ENCODE data around the gene PIEZO2. TPM values are rescaled to one million over a fixed set of nuclear protein-coding genes. Genes with fewer than 3 reads are reported as not detected.

Gene PIEZO2
- total and polyA plus RNA-seq, 2 donors (not counting 1 experiment from before 2014, with no cell fraction given) = not detected

DNA sequence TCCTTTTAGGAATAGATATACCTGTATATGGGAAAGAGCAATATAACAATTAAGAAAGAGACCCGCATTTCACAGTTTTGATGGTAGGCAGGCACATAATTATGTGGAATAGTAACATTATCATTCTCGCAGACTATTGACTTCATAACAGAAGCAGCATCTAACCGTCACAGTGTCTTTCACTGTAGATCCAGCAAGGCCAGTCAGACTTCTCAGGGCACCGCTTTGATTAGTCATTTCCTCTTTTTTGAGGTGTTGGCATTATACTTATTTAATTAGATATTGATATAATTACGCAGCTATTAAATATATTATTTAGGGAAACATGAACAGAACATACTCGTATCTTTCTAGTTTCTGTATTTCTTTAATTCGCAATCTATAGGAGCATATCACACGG lies 447.2 kb downstream of the PIEZO2 start:
- TF ChIP-seq, protein P1, sequence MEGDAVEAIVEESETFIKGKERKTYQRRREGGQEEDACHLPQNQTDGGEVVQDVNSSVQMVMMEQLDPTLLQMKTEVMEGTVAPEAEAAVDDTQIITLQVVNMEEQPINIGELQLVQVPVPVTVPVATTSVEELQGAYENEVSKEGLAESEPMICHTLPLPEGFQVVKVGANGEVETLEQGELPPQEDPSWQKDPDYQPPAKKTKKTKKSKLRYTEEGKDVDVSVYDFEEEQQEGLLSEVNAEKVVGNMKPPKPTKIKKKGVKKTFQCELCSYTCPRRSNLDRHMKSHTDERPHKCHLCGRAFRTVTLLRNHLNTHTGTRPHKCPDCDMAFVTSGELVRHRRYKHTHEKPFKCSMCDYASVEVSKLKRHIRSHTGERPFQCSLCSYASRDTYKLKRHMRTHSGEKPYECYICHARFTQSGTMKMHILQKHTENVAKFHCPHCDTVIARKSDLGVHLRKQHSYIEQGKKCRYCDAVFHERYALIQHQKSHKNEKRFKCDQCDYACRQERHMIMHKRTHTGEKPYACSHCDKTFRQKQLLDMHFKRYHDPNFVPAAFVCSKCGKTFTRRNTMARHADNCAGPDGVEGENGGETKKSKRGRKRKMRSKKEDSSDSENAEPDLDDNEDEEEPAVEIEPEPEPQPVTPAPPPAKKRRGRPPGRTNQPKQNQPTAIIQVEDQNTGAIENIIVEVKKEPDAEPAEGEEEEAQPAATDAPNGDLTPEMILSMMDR (IDR thresholded peaks at IDR 0.05) = no peak
- TF ChIP-seq EZH2 (IDR thresholded peaks at IDR 0.05; ENCODE audit: borderline replicate concordance, insufficient read depth, low read depth, low read length, poor library complexity, severe bottlenecking) = no peak
- Histone ChIP-seq H2AFZ (ENCODE audit: insufficient read depth, low read depth, low read length, poor library complexity, severe bottlenecking) (no peak overlapping the region), H3K27ac (ENCODE audit: low read length in 2 of 2) (no peak overlapping the region), H3K4me1 (ENCODE audit: control insufficient read depth in 2 of 2, insufficient read depth in 2 of 2, low read length in 2 of 2) (no peaks in the 10 kb centered on the region), H3K4me3 (ENCODE audit: control extremely low read depth in 1 of 5, extremely low read depth in 1 of 5, insufficient read depth in 1 of 5, low read depth in 2 of 5, low read length in 4 of 5) (no peak overlapping the region), H4K20me1 (ENCODE audit: control insufficient read depth, insufficient read depth, low read length, poor library complexity, severe bottlenecking) (no peaks in the 10 kb centered on the region), H3K9me3 (ENCODE audit: control extremely low read depth in 1 of 3, control insufficient read depth in 2 of 3, insufficient read depth in 1 of 3, low read length in 2 of 3) (no peaks in the 10 kb centered on the region), H3K27me3 (replicated peaks in 1 of 4; ENCODE audit: control extremely low read depth in 1 of 4, control insufficient read depth in 3 of 4, insufficient read depth in 4 of 4, low read length in 3 of 4) (no peaks in the 10 kb centered on the region), H3K36me3 (replicated peaks in 1 of 2; ENCODE audit: control extremely low read depth in 1 of 2, control insufficient read depth in 1 of 2, extremely low read depth in 1 of 2, insufficient read depth in 2 of 2, low read length in 1 of 2) (no peaks in the 10 kb centered on the region), H3K4me2 (replicated peaks; ENCODE audit: low read depth, low read length, poor library complexity, severe bottlenecking) (no peak overlapping the region), H3K79me2 (ENCODE audit: control insufficient read depth, insufficient read depth, low read length) (no peaks in the 10 kb centered on the region), H3K9ac (ENCODE audit: low read length) (no peak overlapping the region)
- DNase-seq (no peak), ATAC-seq (ENCODE audit: low read depth) (no peak)
- intact Hi-C loops (cut with micrococcal nuclease) = no loop called here
- Mint-ChIP-seq H3K27ac (no peak overlapping the region), H3K27me3 (peaks cover 3% of the 10 kb centered on the region), H3K9me3 (ENCODE audit: insufficient read depth) (no peaks in the 10 kb centered on the region), H3K4me1 (no peaks in the 10 kb centered on the region), H3K4me3 (no peak overlapping the region)
- ChIA-PET POLR2A (no interaction called here), CTCF (no interaction called here)
- no CpG with 5 or more reads among the region's 8 CpGs for WGBS (ENCODE audit: insufficient coverage)

DNA sequence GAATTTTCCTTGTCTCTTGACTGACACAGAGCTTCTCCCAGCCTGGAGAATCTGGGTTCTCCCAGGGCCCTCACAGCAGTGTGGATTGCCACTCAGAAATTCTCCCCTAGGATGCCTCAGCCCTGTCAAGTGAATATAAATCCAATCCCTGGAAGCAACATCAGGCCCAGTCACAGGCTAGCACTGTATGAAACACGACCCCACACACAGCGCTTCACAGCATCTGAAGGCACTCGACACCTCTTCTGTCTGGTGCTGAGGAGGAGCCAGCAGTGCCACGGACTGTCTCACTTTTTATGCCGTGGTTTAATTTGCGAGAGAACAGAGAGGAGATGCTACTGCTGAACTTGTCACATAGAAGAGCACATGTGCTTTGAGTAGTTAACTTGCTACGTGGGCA lies 459.0 kb downstream of the PIEZO2 start:
- H3K4me1 Mint-ChIP-seq = no peaks in the 10 kb centered on the region
- TF ChIP-seq, protein P1 (IDR thresholded peaks at IDR 0.05) = no peak
- TF ChIP-seq EZH2 (IDR thresholded peaks at IDR 0.05; ENCODE audit: borderline replicate concordance, insufficient read depth, low read depth, low read length, poor library complexity, severe bottlenecking) = no peak
- Histone ChIP-seq H3K4me3 (ENCODE audit: control extremely low read depth in 1 of 5, extremely low read depth in 1 of 5, insufficient read depth in 1 of 5, low read depth in 2 of 5, low read length in 4 of 5) (no peak overlapping the region), H3K27me3 (replicated peaks in 1 of 4; ENCODE audit: control extremely low read depth in 1 of 4, control insufficient read depth in 3 of 4, insufficient read depth in 4 of 4, low read length in 3 of 4) (no peaks in the 10 kb centered on the region), H3K4me2 (replicated peaks; ENCODE audit: low read depth, low read length, poor library complexity, severe bottlenecking) (no peak overlapping the region), H3K79me2 (ENCODE audit: control insufficient read depth, insufficient read depth, low read length) (no peaks in the 10 kb centered on the region), H3K27ac (ENCODE audit: low read length in 2 of 2) (no peak overlapping the region), H3K4me1 (ENCODE audit: control insufficient read depth in 2 of 2, insufficient read depth in 2 of 2, low read length in 2 of 2) (no peaks in the 10 kb centered on the region), H4K20me1 (ENCODE audit: control insufficient read depth, insufficient read depth, low read length, poor library complexity, severe bottlenecking) (no peaks in the 10 kb centered on the region), H3K9me3 (ENCODE audit: control extremely low read depth in 1 of 3, control insufficient read depth in 2 of 3, insufficient read depth in 1 of 3, low read length in 2 of 3) (no peaks in the 10 kb centered on the region), H3K36me3 (replicated peaks in 1 of 2; ENCODE audit: control extremely low read depth in 1 of 2, control insufficient read depth in 1 of 2, extremely low read depth in 1 of 2, insufficient read depth in 2 of 2, low read length in 1 of 2) (no peaks in the 10 kb centered on the region), H3K9ac (ENCODE audit: low read length) (no peak overlapping the region), H2AFZ (ENCODE audit: insufficient read depth, low read depth, low read length, poor library complexity, severe bottlenecking) (no peak overlapping the region)
- no peak for DNase-seq
- no peaks in the 10 kb centered on the region for H3K9me3 Mint-ChIP-seq (ENCODE audit: insufficient read depth)
- no peak overlapping the region for H3K4me3 Mint-ChIP-seq
- intact Hi-C loops (cut with micrococcal nuclease) = no loop called here
- CTCF ChIA-PET = no interaction called here
- POLR2A ChIA-PET = no interaction called here
- H3K27me3 Mint-ChIP-seq = peaks cover 8% of the 10 kb centered on the region
- ATAC-seq (ENCODE audit: low read depth) = no peak
- WGBS (ENCODE audit: insufficient coverage) = 78% methylated on average over 6 of the region's 7 CpGs
- H3K27ac Mint-ChIP-seq = no peak overlapping the region

All from B cell (primary cell).